ENCODE measurements around the gene ACOT7. TPM values are rescaled to one million over a fixed set of nuclear protein-coding genes. Genes with fewer than 3 reads are reported as not detected.

ACOT7 gene
- total and polyA plus RNA-seq, 2 of the 13 experiments (the other 11 are each of a cell fraction or from before 2014, with no cell fraction given): 33.0 to 55.8 TPM

GRCh38 chr1:6427441-6428390, 34.1 kb upstream of the ACOT7 start:
- no peak overlapping the region for H3K27ac ChIP-seq (ENCODE audit: extremely low read length, insufficient read depth, low read length)
- ChIA-PET POLR2A (no interaction called here), CTCF (ENCODE audit: low intra/inter-chr PET ratio, low total read pairs) (no interaction called here)
- H3K4me1 ChIP-seq (ENCODE audit: insufficient read depth, low read length): peaks cover 44% of the 10 kb centered on the region
- H3K36me3 ChIP-seq (replicated peaks in 1 of 2; ENCODE audit: control insufficient read depth in 1 of 2, insufficient read depth in 2 of 2, low read length in 2 of 2): no peaks in the 10 kb centered on the region
- ATAC-seq: no peak
- peaks cover 35 to 76% of the 10 kb centered on the region in 2 experiments for H3K27me3 ChIP-seq (ENCODE audit: control insufficient read depth in 1 of 2, insufficient read depth in 2 of 2, low read length in 2 of 2)
- no peak for FAIRE-seq
- no peaks in the 10 kb centered on the region for H3K9me3 ChIP-seq (ENCODE audit: low read length)
- in situ Hi-C loops (cut with HindIII; ENCODE audit: extremely low pct_ligation_motif_present, low pct_unique_long_range_greater_than_20kb): no loop called here
- no peak for DNase-seq (ENCODE audit: low spot score)
- no peak overlapping the region for H2AFZ ChIP-seq (ENCODE audit: low read length)
- no peaks in the 10 kb centered on the region; the same call in 1 of the 2 replicates for H4K20me1 ChIP-seq (ENCODE audit: insufficient read depth, low read length)
- TF ChIP-seq RORA (CRISPR knock-in tag; IDR thresholded peaks at IDR 0.05) (no peak), ATAD3A (CRISPR knock-in tag; IDR thresholded peaks at IDR 0.05) (no peak), PHB2 (IDR thresholded peaks at IDR 0.05; ENCODE audit: partially characterized antibody) (no peak), FOXJ3 (CRISPR knock-in tag; IDR thresholded peaks at IDR 0.05; ENCODE audit: borderline replicate concordance) (no peak), ZNF572 (CRISPR knock-in tag; IDR thresholded peaks at IDR 0.05) (no peak), ZNF335 (CRISPR knock-in tag; IDR thresholded peaks at IDR 0.05) (no peak), ZNF598 (CRISPR knock-in tag; IDR thresholded peaks at IDR 0.05; ENCODE audit: borderline replicate concordance) (no peak), ZNF672 (CRISPR knock-in tag; IDR thresholded peaks at IDR 0.05) (no peak), ZEB1 (IDR thresholded peaks at IDR 0.05; ENCODE audit: insufficient replicate concordance, low read depth) (no peak), ARNTL (CRISPR knock-in tag; IDR thresholded peaks at IDR 0.05) (no peak), ZUFSP (CRISPR knock-in tag; IDR thresholded peaks at IDR 0.05; ENCODE audit: borderline replicate concordance) (no peak), MED1 (CRISPR knock-in tag; IDR thresholded peaks at IDR 0.05) (no peak), TRIM22 (IDR thresholded peaks at IDR 0.05) (no peak), HNRNPLL (IDR thresholded peaks at IDR 0.05; ENCODE audit: low read depth, low read length, poor library complexity, severe bottlenecking) (no peak)
- TF ChIP-seq, protein P1, sequence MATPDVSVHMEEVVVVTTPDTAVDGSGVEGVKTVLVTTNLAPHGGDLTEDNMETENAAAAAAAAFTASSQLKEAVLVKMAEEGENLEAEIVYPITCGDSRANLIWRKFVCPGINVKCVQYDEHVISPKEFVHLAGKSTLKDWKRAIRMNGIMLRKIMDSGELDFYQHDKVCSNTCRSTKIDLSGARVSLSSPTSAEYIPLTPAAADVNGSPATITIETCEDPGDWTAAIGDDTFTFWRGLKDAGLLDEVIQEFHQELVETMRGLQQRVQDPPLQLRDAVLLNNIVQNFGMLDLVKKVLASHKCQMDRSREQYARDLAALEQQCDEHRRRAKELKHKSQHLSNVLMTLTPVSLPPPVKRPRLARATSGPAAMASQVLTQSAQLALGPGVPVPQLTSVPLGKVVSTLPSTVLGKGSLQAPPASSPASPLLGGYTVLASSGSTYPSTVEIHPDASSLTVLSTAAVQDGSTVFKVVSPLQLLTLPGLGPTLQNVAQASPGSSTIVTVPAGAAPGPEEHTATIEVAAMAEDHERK (CRISPR knock-in tag; IDR thresholded peaks at IDR 0.05; ENCODE audit: low read depth): no peak
- TF ChIP-seq, protein P2, sequence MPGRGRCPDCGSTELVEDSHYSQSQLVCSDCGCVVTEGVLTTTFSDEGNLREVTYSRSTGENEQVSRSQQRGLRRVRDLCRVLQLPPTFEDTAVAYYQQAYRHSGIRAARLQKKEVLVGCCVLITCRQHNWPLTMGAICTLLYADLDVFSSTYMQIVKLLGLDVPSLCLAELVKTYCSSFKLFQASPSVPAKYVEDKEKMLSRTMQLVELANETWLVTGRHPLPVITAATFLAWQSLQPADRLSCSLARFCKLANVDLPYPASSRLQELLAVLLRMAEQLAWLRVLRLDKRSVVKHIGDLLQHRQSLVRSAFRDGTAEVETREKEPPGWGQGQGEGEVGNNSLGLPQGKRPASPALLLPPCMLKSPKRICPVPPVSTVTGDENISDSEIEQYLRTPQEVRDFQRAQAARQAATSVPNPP (CRISPR knock-in tag; IDR thresholded peaks at IDR 0.05): no peak
- TF ChIP-seq, protein P3, sequence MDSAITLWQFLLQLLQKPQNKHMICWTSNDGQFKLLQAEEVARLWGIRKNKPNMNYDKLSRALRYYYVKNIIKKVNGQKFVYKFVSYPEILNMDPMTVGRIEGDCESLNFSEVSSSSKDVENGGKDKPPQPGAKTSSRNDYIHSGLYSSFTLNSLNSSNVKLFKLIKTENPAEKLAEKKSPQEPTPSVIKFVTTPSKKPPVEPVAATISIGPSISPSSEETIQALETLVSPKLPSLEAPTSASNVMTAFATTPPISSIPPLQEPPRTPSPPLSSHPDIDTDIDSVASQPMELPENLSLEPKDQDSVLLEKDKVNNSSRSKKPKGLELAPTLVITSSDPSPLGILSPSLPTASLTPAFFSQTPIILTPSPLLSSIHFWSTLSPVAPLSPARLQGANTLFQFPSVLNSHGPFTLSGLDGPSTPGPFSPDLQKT (CRISPR knock-in tag; IDR thresholded peaks at IDR 0.05; ENCODE audit: borderline replicate concordance): no peak
- H3K4me2 ChIP-seq (ENCODE audit: low read depth, low read length): no peak overlapping the region
- intact Hi-C loops (cut with micrococcal nuclease; ENCODE audit: unreplicated experiment): no loop called here
- no peaks in the 10 kb centered on the region for H3K79me2 ChIP-seq (ENCODE audit: insufficient read depth, low read length)
- 56% methylated on average over 3 of the region's 26 CpGs for WGBS (ENCODE audit: low lambda C conversion rate)
- H3K9ac ChIP-seq (ENCODE audit: insufficient read depth, low read depth, low read length): no peak overlapping the region
- no TSS peak for BruUV-seq (replicated peaks)
- no peak overlapping the region for H3K4me3 ChIP-seq (replicated peaks in 1 of 3; ENCODE audit: insufficient read depth in 1 of 3, low read depth in 2 of 3, low read length in 3 of 3)

Data from HepG2 (cell line).